Panc1 (cell line): ENCODE results near the gene SCAMP5. TPM values are rescaled to one million over a fixed set of nuclear protein-coding genes. Genes with fewer than 3 reads are reported as not detected.

ENCODE experiments used
- ATAC-seq: fragments of 200-7000 bp; cut with Tn5 transposase; 2 replicates; pipeline ENCODE4 v1.9.1; 2020; ENCODE audit warnings: mild to moderate bottlenecking, moderate library complexity
- BruUV-seq: library from RNA; stranded (reverse); fragments of 400-500 nt; replicated peaks from 2 replicates; lab custom pipeline; 2021; lab: Mats Ljungman, UMichigan
- CTCF ChIA-PET: fragments of 300-600 bp; sonication (Branson Sonifier 250); formaldehyde crosslinking; loops from one replicate; lab custom pipeline; 2022; ENCODE audit warnings: antibody characterized with exemption; lab: Charles Lee
- POLR2A ChIA-PET: fragments of 300-600 bp; sonication (Branson Sonifier 250); formaldehyde crosslinking; loops from one replicate; lab custom pipeline; 2022; ENCODE audit warnings: antibody characterized with exemption; lab: Charles Lee
- DNase-seq: peaks from one replicate; pipeline ENCODE4 v3.0.0-alpha.2; 2010; ENCODE audit warnings: low read depth, low spot score
- H3K27ac ChIP-seq: 2 replicates; pipeline ENCODE4 v1.5.1; 2011; ENCODE audit warnings: mild to moderate bottlenecking, low read length, inconsistent platforms
- H3K27me3 ChIP-seq: fragments of 200-500 bp; sonication (Bioruptor generic); 2 replicates; pipeline ENCODE4 v1.6.0; 2014; ENCODE audit warnings: low read length, inconsistent platforms; ENCODE audit not compliant: control insufficient read depth, insufficient read depth
- H3K36me3 ChIP-seq: fragments of 200-500 bp; sonication (Bioruptor generic); 2 replicates; pipeline ENCODE4 v1.5.1; 2014; ENCODE audit warnings: inconsistent platforms, mild to moderate bottlenecking, low read length, moderate library complexity; ENCODE audit not compliant: control insufficient read depth, insufficient read depth
- H3K4me1 ChIP-seq: 2 replicates; pipeline ENCODE4 v1.5.1; 2011; ENCODE audit warnings: inconsistent platforms, mild to moderate bottlenecking, low read length, moderate library complexity; ENCODE audit not compliant: control insufficient read depth, insufficient read depth
- H3K4me3 ChIP-seq, 2 experiments: 2 replicates each; pipeline ENCODE4 v1.5.1; 2011 to 2012; ENCODE audit warnings: low read depth in 2 of 2, low read length in 2 of 2, mild to moderate bottlenecking in 2 of 2, inconsistent platforms in 1 of 2, moderate library complexity in 1 of 2
- H3K9me3 ChIP-seq: fragments of 200-500 bp; sonication (Bioruptor generic); 2 replicates; pipeline ENCODE4 v1.5.1; 2014; ENCODE audit warnings: low read depth, mild to moderate bottlenecking, inconsistent platforms, low read length, moderate library complexity; ENCODE audit not compliant: control insufficient read depth, insufficient read depth
- POLR2AphosphoS5 ChIP-seq: IDR thresholded peaks from 2 replicates; pipeline ENCODE4 v1.6.1; 2012; ENCODE audit warnings: mild to moderate bottlenecking, low read depth, low read length, moderate library complexity
- SIN3A ChIP-seq: IDR thresholded peaks from 2 replicates; pipeline ENCODE4 v1.6.1; 2012; ENCODE audit warnings: low read depth, mild to moderate bottlenecking, low read length, moderate library complexity, borderline replicate concordance; ENCODE audit not compliant: insufficient read depth
- TCF7L2 ChIP-seq: IDR thresholded peaks from 2 replicates; pipeline ENCODE4 v1.6.1; 2011; ENCODE audit warnings: mild to moderate bottlenecking, low read depth, low read length, inconsistent platforms
- in situ Hi-C: cut with HindIII; loops from 2 replicates; pipeline ENCODE4 v1.10.0; 2016; ENCODE audit warnings: low sequenced_read_pairs, low pct_unique_long_range_greater_than_20kb
- intact Hi-C: fragments of 100-400 bp; cut with micrococcal nuclease; formaldehyde crosslinking; loops from one replicate; pipeline ENCODE4 v1.10.0; 2022; ENCODE audit not compliant: unreplicated experiment
- total RNA-seq: library from RNA; stranded (reverse); gene quantifications from one replicate; pipeline ENCODE4 v1.2.1, GENCODE V29; 2021; ENCODE audit not compliant: unreplicated experiment
- TF ChIP-seq, protein P1 (sequence below): fragments of 450-650 bp; IDR thresholded peaks from 2 replicates; pipeline ENCODE4 v1.5.1; 2017; ENCODE audit warnings: mild to moderate bottlenecking
- TF ChIP-seq, protein P2 (sequence below), 2 experiments: IDR thresholded peaks; 2 replicates each; pipeline ENCODE4 v1.6.1; 2011 to 2012; ENCODE audit warnings: low read depth in 2 of 2, control low read depth in 1 of 2, low read length in 1 of 2, mild to moderate bottlenecking in 1 of 2, moderate library complexity in 1 of 2; ENCODE audit not compliant: insufficient read depth in 1 of 2

SCAMP5 gene
- total RNA-seq, 1 experiment from 2014 or later: 11.2 TPM

GRCh38 chr15:74959586-74959939 lies 35.8 kb upstream of the SCAMP5 start:
- DNase-seq: no peak
- CTCF ChIA-PET: no interaction called here
- no peak for TF ChIP-seq SIN3A
- TF ChIP-seq, protein P1, sequence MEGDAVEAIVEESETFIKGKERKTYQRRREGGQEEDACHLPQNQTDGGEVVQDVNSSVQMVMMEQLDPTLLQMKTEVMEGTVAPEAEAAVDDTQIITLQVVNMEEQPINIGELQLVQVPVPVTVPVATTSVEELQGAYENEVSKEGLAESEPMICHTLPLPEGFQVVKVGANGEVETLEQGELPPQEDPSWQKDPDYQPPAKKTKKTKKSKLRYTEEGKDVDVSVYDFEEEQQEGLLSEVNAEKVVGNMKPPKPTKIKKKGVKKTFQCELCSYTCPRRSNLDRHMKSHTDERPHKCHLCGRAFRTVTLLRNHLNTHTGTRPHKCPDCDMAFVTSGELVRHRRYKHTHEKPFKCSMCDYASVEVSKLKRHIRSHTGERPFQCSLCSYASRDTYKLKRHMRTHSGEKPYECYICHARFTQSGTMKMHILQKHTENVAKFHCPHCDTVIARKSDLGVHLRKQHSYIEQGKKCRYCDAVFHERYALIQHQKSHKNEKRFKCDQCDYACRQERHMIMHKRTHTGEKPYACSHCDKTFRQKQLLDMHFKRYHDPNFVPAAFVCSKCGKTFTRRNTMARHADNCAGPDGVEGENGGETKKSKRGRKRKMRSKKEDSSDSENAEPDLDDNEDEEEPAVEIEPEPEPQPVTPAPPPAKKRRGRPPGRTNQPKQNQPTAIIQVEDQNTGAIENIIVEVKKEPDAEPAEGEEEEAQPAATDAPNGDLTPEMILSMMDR: no peak
- no peak for TF ChIP-seq TCF7L2
- no peak for TF ChIP-seq POLR2AphosphoS5
- TF ChIP-seq, protein P2, sequence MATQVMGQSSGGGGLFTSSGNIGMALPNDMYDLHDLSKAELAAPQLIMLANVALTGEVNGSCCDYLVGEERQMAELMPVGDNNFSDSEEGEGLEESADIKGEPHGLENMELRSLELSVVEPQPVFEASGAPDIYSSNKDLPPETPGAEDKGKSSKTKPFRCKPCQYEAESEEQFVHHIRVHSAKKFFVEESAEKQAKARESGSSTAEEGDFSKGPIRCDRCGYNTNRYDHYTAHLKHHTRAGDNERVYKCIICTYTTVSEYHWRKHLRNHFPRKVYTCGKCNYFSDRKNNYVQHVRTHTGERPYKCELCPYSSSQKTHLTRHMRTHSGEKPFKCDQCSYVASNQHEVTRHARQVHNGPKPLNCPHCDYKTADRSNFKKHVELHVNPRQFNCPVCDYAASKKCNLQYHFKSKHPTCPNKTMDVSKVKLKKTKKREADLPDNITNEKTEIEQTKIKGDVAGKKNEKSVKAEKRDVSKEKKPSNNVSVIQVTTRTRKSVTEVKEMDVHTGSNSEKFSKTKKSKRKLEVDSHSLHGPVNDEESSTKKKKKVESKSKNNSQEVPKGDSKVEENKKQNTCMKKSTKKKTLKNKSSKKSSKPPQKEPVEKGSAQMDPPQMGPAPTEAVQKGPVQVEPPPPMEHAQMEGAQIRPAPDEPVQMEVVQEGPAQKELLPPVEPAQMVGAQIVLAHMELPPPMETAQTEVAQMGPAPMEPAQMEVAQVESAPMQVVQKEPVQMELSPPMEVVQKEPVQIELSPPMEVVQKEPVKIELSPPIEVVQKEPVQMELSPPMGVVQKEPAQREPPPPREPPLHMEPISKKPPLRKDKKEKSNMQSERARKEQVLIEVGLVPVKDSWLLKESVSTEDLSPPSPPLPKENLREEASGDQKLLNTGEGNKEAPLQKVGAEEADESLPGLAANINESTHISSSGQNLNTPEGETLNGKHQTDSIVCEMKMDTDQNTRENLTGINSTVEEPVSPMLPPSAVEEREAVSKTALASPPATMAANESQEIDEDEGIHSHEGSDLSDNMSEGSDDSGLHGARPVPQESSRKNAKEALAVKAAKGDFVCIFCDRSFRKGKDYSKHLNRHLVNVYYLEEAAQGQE (IDR thresholded peaks at IDR 0.05; ENCODE audit: insufficient read depth in 1 of 2, low read depth in 2 of 2, low read length in 1 of 2): no peak
- Histone ChIP-seq H3K36me3 (no peaks in the 10 kb centered on the region), H3K27me3 (no peaks in the 10 kb centered on the region), H3K9me3 (no peaks in the 10 kb centered on the region), H3K4me3 (peak overlapping the region; percentile 79 to 96), H3K4me1 (peaks cover 24% of the 10 kb centered on the region), H3K27ac (0 out of 2 replicates have a peak overlapping the region, but pooled peaks have one; percentile 17)
- in situ Hi-C loops: no loop called here
- ATAC-seq: no peak
- POLR2A ChIA-PET: no interaction called here
- BruUV-seq: no TSS peak
- intact Hi-C loops: loop anchor here (5.0 to 10.0 kb wide), 2 partner anchors 185 to 243 kb away; partner anchors contain the start of gene C15orf39

DNA sequence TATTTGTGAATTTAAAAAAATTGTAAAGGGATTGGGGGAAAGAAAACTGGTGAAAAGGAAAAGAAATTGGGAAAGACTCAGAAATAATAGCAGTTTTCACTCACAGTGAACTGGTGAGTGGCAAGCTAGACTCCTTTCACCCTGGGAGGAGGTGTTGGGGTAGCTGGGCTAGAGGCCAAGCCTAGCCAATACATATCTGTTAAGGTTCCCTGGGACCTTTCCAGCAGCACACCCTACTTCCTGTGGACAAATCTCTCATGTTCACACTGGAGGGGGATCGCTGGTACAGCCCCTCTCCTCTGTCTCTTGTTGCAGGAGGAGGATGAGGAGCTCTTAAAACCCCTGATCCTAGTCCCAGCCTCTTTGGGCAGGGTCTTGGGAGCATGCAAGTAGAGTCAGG lies 35.1 kb upstream of the SCAMP5 start:
- POLR2A ChIA-PET: no interaction called here
- in situ Hi-C loops: no loop called here

More for the DNA sequence above, 35.1 kb upstream of the SCAMP5 start:
- CTCF ChIA-PET: interaction anchor here (0.6 to 0.7 kb wide), 2 partner anchors 8 to 243 kb away, joined by 3 read pairs; no protein-coding TSS in a partner anchor
- no peak for DNase-seq
- H3K4me1 ChIP-seq: peaks cover 28% of the 10 kb centered on the region
- intact Hi-C loops: no loop called here
- H3K9me3 ChIP-seq: no peaks in the 10 kb centered on the region
- H3K4me3 ChIP-seq: no peak overlapping the region
- no peaks in the 10 kb centered on the region for H3K36me3 ChIP-seq
- BruUV-seq: no TSS peak
- H3K27me3 ChIP-seq: no peaks in the 10 kb centered on the region
- H3K27ac ChIP-seq: 0 out of 2 replicates have a peak overlapping the region, but pooled peaks have one; percentile 36
- no peak for ATAC-seq
- no peak for TF ChIP-seq TCF7L2
- TF ChIP-seq POLR2AphosphoS5: no peak
- TF ChIP-seq, protein P2 (IDR thresholded peaks at IDR 0.05; ENCODE audit: insufficient read depth in 1 of 2, low read depth in 2 of 2, low read length in 1 of 2): no peak
- TF ChIP-seq, protein P1: no peak
- TF ChIP-seq SIN3A: no peak
